Measurements from ENCODE around the gene MYO1D.
A peak's percentile ranks its signal among the peaks of the same experiment; 100 is the strongest.

The MYO1D gene

DNA sequence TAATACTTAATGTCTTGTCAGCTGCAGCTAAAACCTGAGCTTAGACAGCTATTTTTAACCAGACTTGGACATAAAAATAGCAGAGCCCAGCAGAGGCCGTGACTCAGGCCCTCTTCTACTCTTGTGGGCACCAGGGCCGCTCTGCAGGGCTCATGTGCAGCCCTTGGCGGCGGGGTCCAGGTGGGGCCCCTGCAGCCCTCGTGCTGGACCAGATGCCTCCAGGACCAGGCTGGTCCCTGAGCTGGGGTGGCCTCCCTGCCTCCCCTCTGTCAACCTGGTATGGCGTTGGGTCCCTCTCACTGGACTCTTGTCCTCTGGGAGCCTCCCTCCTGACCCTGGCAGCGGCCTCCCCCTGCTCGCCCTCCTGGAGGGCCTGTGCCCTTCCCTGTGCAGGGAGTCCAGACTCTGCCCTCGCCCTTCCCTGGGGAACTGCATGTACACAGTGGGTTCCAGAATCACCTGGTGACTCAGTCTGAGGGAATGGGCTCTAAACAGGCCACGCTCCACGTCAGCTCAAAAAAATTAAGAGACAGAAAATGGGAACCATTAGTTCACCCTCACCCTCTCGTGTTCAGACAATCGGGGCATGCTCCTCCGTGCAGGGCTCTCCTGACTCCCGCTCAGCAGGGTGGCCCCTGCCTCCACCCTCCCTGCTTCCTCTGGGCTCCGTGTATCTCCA is 380.4 kb downstream of the MYO1D start:
- DNase-seq: no peak

GRCh38 chr17:32495359-32496231 is 381.3 kb downstream of the MYO1D start:
- DNase-seq: no peak

DNA sequence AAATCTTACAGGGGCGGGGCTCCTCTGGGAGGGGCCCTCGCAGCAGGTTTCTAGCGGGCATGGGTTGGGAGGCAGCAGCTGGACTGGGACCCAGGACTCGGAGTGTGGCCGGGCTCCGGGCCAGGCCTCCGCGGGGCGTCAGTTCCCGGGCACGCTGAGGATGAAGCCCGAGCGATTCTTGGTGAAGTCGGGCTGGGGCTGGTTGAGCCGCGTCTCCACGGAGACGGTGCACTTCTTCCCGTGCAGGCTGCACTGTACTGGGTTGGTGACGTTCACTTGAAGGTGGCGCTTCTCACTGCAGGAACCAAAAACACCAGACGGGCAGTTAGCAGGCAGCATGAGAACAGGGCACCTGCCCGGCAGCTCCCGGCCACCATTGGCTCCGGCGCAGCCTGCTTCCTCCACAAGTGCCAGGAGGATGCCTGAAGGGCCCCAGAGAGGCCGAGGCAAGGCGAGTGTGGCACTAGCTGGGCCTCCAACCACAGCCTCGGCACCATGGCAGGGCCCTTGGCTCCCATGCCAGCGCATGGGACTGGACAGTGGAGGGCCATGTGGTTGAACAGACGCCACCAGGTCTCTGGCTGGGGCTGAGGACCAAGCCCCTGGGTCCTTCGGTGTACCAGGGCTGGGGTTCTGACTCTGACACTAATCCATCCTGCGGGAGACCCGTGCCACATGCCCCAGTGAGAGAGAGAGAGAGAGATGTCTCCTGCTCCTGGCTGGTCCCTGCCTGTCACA is 382.1 kb downstream of the MYO1D start:
- DNase-seq: no peak

- no peak for DNase-seq
Measured at GRCh38 chr17:32493976-32494513, 382.9 kb downstream of the MYO1D start.

GRCh38 chr17:32493571-32493970 is 383.4 kb downstream of the MYO1D start:
- DNase-seq: no peak

DNA sequence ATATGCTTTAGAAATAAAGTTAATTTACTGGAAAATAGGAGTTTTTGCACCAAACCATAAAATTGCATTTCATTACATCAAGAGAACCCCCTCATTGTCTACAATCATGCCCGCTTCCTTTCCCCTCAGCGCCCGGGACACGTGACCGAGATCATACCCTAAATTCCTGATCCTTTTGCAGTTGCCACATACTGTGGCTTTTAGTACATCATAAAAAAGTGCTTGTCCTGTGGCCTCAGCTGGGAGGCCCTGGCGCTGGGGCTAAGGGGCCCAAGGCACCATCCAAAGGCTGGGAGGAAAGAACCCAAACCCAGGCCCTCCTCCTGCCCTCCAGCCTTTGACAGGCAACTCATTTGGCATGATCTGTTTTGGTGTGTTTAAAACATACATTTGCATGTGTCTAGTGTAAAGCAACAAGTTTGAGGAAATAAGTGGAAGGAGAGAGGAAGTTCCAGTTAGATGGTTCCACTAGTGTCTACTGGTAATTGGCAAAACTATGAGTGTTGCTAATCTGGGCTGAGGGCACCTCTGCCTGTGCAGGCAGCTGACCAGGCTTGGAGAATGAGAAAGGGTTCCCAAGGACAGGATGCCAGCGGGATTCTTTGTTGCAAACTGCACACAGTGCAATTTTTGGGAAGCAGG is 384.2 kb downstream of the MYO1D start:
- no peak for DNase-seq

GRCh38 chr17:32492264-32492589 is 384.7 kb downstream of the MYO1D start:
- no peak for DNase-seq

DNA sequence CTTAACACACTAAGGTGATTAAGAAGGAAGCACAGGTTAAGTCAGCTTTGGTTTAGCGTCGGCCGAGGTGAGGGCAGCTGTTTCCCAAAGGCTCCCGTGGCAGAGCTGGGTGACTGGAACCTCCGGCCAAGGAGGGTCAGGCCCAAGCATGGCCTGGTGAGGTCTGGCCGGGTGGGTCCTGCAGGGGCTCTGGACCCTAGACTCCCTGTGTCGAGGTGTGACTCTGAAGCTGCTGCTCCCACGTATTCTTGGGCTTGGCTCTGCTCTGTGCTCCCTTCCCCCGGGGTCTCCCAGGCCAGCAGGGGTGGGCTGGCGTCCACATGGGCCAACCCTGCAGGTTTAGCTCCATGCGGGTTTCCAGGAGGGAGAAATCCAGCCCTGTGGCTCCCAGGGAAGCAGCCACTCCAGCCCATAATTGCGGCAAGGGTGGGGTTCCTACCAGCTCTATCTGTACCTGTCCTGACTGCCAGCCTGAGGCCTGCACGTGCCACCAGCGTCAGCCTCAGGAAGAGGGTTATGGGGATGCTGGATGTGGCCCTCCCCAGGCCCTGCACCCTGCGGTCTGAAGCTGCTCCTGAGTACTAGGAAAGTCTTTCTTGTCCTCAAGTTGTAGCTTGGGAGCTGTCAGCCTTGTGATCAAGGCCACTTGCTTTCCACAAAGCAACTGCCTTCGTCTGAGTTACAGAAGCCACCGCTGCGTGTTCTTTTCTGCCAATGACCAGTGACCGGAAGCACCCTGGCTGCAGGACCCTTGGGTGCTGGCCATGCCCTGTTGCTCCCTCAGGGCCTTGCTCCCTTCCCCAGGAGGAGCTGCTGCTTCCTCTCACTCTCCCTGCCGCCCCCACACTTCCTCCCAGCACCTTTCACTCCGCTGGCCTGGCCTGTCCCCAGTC is 385.3 kb downstream of the MYO1D start:
- no peak for DNase-seq

- DNase-seq: no peak
Measured at GRCh38 chr17:32490101-32490482, 386.8 kb downstream of the MYO1D start.

DNA sequence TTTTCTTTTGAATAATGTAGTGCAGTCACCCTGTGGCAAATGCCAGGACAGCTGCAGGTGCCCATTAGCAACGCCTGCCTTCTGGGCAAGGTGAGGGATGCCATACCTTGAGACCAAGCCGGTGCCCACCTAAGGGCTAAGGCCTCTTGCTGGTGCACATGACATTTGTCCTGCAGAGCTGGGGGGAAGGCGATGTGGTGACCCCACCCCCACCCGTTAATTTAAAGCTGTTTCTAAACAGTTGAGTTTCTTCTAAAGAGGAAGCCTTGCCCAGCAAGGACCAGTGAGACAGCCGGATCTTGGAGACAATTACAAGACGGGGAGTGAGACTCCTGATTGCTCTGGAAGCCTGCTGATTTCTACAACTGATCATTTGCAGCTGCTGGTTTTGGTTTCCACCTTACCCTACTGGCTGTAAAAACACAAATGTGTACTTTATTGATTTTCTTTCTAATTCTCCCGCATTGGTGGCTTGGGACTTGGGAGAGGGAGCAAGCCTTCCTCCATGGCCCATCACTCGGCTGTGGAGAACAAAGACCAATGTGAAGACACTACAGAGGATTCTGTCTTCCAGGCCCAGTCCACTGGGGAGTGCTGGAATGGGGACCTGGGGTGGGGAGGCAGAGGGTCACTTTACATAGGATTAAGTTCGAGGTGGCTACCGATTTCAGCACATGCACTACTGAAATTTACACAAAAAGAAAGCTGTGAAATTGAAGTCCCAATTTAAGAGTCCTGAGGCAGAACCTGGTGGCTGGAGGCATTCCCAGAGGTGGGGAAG is 387.4 kb downstream of the MYO1D start:
- no peak for DNase-seq

GRCh38 chr17:32488604-32489180 is 388.2 kb downstream of the MYO1D start:
- DNase-seq: no peak

DNA sequence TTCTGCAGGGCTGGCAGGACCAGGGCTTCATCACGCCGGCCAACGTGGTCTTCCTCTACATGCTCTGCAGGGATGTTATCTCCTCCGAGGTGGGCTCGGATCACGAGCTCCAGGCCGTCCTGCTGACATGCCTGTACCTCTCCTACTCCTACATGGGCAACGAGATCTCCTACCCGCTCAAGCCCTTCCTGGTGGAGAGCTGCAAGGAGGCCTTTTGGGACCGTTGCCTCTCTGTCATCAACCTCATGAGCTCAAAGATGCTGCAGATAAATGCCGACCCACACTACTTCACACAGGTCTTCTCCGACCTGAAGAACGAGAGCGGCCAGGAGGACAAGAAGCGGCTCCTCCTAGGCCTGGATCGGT is 388.8 kb downstream of the MYO1D start:
- no peak for DNase-seq

DNA sequence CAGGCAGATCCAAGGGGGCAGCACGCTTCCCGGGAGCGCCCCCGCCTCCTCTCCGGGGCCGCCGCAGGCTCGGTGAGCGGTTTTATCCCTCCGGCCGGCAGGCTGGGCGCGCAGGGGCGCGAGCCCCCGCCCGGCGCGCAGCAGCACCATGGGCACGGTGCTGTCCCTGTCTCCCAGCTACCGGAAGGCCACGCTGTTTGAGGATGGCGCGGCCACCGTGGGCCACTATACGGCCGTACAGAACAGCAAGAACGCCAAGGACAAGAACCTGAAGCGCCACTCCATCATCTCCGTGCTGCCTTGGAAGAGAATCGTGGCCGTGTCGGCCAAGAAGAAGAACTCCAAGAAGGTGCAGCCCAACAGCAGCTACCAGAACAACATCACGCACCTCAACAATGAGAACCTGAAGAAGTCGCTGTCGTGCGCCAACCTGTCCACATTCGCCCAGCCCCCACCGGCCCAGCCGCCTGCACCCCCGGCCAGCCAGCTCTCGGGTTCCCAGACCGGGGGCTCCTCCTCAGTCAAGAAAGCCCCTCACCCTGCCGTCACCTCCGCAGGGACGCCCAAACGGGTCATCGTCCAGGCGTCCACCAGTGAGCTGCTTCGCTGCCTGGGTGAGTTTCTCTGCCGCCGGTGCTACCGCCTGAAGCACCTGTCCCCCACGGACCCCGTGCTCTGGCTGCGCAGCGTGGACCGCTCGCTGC is 389.3 kb downstream of the MYO1D start:
- DNase-seq: peak in 1 of 2 donors; percentile 28

GRCh38 chr17:32486701-32487472 is 390.0 kb downstream of the MYO1D start, which contains the start of gene CDK5R1:
TSS of gene CDK5R1 (plus strand) at chr17:32486993. CDS start at chr17:32487621, 628 bp downstream.
- peak; percentile 65 to 82 for DNase-seq

GRCh38 chr17:32486111-32486700 is 390.7 kb downstream of the MYO1D start:
- DNase-seq: peak; percentile 62 to 77

- no peak for DNase-seq
Measured at GRCh38 chr17:32485261-32486110, 391.4 kb downstream of the MYO1D start.

- DNase-seq: no peak
Measured at GRCh38 chr17:32484628-32485027, 392.3 kb downstream of the MYO1D start.

DNA sequence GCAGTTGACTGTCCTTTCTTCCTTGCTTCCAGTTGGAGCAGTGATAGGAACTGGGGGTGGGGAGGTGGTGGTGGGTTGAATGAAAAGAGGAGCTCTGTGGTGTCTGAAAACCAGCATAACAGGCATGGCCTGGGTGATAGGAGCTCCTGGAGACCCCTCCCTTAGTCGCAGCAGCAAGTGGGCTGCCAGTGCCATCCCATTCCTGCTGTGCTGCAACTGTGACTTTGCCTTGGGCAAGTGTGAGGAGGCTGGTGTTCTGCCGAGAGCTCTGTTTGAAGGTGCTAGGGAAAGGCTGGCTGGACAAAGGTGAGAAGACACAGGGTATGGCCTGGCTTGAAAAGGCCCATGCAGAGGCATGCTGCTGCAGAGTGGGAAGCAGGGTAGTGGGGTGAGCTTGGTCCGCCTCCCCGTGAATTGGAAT is 392.9 kb downstream of the MYO1D start:
- DNase-seq: no peak

All from CD4-positive, alpha-beta T cell treated with Interferon alpha-2 for 1 hour (primary cell).